ENCODE data around the gene EPYC.

EPYC gene

DNA sequence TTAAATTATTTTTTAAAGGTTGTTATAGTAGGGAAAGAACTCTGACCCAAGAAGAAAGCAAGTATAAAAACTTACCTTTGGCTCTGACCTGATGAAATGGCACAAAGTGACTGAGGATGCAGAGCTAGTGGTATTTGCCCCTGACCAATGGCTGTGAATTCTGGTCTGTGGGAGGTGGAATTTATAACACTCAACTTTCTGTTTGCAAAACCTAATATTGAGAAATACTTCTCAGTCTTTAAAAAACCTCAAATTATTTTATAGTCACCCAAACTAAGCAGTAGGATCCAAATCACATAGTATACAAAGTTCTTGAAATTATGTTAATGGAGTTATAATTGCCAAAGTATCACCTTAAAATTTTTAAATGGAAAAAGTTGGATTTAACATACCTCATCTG, at the start of gene EPYC:
EPYC (minus strand) TSS at position 101 of the 400 bp plus-strand sequence. CDS start 2,407 bp downstream, outside the sequence.
- DNase-seq = no peak

GRCh38 chr12:91053951-91054715, 49.4 kb upstream of the EPYC start:
- peak; percentile 12 to 32 for DNase-seq

DNA sequence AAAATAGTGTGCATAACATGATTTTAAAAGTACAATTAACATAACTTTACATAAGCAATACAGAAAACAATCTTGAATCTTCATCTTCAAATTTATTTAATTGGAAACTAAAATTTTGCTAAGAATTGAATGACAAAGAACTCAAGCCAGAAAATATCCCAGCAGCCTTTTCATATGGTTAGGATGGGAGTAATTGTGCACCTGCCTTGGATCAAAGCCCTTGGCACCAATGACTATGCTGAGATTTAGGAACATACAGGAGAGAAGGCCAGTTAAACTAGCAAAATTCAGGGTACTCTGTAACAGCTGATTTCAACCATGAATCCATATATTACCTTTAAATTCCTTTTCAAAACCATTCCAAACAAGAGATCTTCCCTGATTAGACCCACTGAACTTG, 47.3 kb upstream of the EPYC start:
- no peak for DNase-seq

DNA sequence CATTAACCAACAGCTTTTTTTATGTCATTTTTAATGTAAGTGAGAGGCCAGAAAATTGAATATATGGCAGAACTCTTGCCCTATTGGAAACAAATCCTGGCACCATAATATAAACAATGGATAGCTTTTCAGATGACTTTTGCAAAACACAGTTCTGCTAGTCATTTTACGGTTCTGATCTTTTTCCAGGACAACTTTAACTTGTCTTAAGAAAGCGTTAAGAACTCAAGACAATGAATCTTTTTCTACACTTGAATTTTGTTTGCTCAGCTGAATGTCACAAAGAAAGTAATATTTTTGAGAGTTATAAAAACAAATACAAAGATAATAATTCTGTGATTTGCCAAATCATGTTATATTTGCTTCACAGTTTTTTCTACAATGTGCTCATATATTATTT, 39.8 kb upstream of the EPYC start:
- no peak for DNase-seq

GRCh38 chr12:91043408-91043807, 38.6 kb upstream of the EPYC start:
- DNase-seq = no peak

- no peak for DNase-seq
Measured at GRCh38 chr12:91040096-91040755, 35.5 kb upstream of the EPYC start.

- DNase-seq = no peak
Measured at GRCh38 chr12:91037276-91037675, 32.5 kb upstream of the EPYC start.

DNA sequence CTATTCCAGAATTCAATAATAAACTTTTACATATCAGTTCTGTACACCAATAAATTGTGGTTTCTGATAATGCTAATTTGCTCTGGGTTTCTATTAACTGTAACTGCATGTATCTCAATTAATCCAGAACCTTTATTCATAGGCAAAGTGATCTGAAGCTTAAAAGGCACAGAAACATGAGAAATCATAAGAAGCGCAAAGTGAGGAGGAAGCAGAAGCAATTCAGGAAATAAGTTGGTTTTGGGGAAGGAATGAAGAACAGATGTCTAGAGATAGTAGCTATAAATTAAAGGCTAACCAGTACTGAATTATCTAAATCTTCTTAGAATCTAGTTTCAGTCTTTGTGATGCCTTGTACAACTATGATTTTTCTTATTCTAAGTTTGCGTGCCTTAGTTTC, 28.5 kb upstream of the EPYC start:
- no peak for DNase-seq

GRCh38 chr12:91023326-91024004, 18.7 kb upstream of the EPYC start:
- no peak for DNase-seq

DNA sequence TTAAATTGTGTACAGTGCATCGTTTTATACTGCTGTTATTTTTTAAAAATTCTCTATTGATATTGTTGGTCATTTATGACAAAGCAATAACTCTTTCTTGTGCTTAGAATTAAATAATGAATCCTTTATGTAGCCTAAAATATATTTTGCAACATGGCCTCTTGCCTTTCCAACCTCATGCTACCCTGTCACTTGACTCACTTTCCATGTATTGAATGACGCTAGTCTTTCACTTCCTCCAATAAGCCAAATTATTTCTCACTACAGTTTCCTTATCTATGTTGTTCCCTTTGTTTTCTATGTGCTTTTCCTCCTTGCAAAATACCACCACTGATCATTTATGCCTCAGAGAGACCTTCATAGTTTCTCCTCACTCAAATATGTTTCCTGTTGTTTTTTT, 16.3 kb upstream of the EPYC start:
- no peak for DNase-seq

DNA sequence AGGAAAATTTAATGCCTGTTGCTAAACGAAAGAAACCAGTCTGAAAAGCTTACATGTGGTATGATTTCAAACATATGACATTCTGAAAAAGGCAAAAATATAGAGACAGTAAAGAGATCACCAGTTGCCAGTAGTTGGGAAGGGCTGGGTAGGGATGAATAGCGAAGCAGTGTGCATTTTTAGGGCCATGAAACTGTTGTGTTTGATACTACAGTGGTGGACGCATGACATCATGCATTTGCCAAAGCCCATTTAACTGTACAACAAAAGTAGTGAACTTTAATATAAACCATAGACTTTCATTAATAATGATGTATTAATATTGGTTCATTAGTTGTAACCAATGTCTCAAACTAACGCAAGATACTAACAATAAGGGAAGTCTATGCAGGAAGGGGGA, 14.7 kb upstream of the EPYC start:
- DNase-seq = no peak

DNA sequence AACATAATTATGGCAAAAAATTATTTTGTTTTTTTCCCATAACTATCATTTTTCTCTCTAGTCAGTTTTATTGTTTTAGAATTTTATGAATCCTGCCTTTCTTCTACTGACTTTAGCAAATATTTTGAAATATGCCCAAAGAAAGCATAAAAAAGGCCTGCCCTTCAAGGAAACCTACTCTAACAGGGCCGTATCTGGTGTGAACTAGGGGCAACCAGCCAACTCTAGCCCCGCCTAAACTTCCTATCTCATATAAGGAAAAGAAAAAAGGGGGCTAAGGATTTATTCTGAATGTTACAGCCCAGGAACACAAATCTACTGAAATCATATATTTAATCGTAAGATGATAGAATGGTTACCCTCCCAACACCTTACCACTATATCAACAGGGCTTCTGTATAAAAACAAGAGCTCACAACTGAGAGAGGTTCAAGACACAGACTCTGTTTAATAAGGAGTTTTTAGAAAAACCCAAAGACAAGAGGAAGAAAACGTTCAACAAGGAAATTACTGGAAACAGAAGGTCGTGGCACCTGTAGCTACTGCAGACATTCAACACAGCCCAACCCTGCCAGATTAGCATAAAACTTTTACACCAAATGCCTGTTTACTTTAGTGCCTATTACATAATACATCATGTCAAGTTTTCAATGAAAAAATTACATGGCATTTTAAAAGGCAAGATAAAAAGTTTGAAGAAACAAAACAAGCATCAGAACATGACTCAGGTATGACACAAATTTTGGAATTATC, 12.9 kb upstream of the EPYC start:
- DNase-seq = no peak

GRCh38 chr12:91017043-91017442, 12.3 kb upstream of the EPYC start:
- DNase-seq = no peak

DNA sequence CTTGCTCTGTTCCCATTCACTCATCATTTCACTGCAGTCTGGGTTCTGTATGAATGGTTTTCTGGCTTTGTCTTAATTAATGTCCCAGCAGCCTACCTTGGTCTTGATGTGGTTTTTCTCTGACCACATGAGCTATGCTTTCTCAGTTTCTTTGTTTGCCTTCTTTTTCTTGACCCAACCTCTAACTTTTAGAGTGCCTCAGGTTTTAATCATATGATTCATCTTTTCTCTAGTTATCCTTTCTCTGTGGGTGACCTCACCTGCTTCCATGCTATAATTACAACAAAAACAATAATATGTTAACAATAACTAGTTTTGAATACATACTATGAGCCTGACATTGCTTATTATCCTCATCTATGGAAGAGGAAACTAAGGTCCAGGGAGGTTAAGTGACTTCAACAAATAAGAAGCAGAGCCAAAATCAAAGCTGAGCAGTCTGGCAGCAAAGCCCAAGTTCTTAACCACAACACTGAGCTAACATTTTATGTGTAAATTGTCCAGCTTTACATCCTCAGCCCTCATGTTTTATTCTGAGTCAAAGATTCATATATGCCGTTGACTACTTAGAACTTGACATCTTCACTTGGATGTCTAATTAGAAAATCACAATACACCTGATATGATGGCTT, 4.7 kb upstream of the EPYC start:
- no peak for DNase-seq

DNA sequence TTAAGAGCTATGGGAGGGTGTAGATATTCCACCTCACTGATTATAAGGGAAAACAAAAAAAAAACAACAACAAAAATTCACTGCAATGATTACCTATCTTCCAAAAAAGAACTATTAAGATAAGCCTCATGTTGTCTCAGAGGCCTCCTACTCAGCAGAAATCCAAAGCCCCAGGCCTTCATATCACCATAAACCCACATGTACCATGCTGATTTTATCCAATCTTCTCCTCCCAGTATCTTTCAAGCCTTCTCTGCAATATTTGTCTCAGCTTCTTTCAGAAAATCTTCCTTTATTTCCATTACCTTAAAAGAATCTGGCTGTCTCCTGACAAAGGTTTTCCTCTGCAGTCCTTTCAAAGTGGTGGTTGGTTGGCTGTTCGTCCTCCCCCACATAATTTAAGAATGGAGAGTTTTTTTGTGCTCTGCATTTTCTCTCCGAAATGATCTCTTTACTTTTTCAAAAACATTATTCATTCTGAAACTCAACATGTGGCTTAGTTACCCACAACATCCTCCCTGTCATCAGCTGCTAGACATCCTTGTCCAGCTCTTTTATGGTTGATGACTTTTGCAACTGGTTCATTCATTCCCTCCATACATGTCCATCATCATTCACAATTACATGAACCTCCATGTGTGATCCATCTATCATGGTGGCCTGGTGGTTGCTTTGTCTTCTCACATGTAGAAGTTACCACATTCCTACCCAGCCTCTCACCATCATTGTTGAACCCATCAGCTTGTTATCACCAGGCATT, 2.9 kb upstream of the EPYC start:
- no peak for DNase-seq

GRCh38 chr12:91003737-91004136, 1.0 kb downstream of the EPYC start:
- no peak for DNase-seq

DNA sequence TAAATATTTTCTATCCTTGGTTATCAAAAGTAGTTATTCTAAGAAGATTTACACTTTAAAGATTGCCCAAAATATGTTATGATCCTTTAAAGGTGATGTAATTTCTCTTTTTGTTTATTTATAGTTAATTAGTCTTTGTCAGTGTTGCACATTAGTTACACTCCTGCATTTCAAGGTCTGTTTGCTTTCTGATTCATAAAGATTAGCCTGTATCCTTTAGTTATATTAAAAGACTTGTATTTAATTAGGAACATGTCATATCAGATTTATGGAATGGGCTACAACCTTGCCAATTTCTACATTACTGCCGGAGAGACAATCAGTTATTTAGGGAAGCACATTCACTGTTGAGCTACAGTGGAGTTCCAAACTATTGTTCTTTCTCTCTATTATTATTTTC, 3.5 kb downstream of the EPYC start:
- no peak for DNase-seq

DNA sequence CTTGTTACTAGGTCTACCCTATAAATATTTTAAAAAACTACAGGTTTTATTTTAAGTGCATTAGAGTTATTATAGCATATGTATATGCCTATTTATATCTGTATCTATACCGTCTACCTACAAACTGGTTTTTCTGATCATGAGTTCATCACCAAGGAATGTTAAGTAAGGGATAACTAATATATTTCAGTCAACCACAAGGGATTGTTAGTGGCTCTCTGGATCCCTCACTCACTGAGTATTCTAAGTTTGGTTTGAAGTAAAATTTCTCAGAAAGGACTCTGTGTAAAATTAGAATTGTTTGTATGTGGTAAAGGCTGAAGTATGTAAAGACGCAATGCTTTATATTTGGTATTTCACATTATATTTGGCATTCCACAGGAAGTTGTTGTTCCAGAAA, 4.8 kb downstream of the EPYC start:
- DNase-seq = no peak

- no peak for DNase-seq
Measured at GRCh38 chr12:90999527-90999926, 5.2 kb downstream of the EPYC start.

DNA sequence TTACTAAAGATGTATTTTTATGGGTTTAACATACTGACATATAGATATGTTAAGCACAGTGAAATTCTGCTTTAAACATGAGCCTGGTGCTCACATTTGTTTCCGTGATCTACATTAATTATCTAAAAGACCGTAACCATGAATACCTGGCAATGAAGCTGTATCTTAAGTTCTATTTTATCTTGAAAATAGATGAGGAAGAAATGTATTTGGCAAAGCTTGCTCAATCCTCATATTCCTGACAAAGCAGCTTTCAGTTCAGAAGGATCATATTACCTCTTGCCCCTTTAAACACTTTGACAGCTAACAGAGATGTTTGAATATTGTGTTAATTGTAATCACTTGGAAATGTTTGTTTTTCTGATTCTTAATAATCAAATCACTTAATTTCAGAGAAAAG, 9.8 kb downstream of the EPYC start:
- DNase-seq = peak in 1 of 2 experiments; percentile 3

- no peak for DNase-seq
Measured at GRCh38 chr12:90991952-90992465, 12.8 kb downstream of the EPYC start.

GRCh38 chr12:90990611-90991010, 14.2 kb downstream of the EPYC start:
- DNase-seq = no peak
